IMR-90 (cell line): ENCODE measurements around the gene MAN2B1.

Experiments used
- CEBPB ChIP-seq: IDR thresholded peaks from 2 replicates; pipeline ENCODE4 v1.6.1; 2012; ENCODE audit warnings: low read depth, low read length, improper control_type of control experiment
- CTCF ChIP-seq: conservative IDR thresholded peaks from 2 replicates; pipeline ENCODE4 v1.5.1; 2012; ENCODE audit warnings: mild to moderate bottlenecking, low read depth, low read length, improper control_type of control experiment
- ELK1 ChIP-seq: fragments of 150-350 bp; IDR thresholded peaks from 2 replicates; pipeline ENCODE4 v1.6.1; 2016; ENCODE audit warnings: low read depth, mild to moderate bottlenecking, low read length, moderate library complexity, borderline replicate concordance
- POLR2A ChIP-seq: IDR thresholded peaks from 2 replicates; pipeline ENCODE4 v1.6.1; 2012; ENCODE audit warnings: mild to moderate bottlenecking, low read depth, low read length
- USF2 ChIP-seq: fragments of 150-350 bp; IDR thresholded peaks from 2 replicates; pipeline ENCODE4 v1.6.1; 2017; ENCODE audit warnings: mild to moderate bottlenecking, antibody characterized with exemption, low read length, low read depth

- TF ChIP-seq CTCF: no peak
- TF ChIP-seq CEBPB: no peak
- no peak for TF ChIP-seq POLR2A
- TF ChIP-seq ELK1: no peak
- TF ChIP-seq USF2: no peak
These were observed 8.9 kb upstream of the MAN2B1 start for GRCh38 chr19:12675399-12675798.
